HG03354 (cell line): ENCODE data around the gene GM2A.
A peak's percentile ranks its signal among the peaks of the same experiment; 100 is the strongest.

Experiments used
- ATAC-seq: cut with Tn5 transposase; IDR thresholded peaks from one replicate; pipeline ENCODE4 v1.9.1; 2021; ENCODE audit warnings: mild to moderate bottlenecking; ENCODE audit not compliant: unreplicated experiment, poor library complexity, severe bottlenecking

Gene GM2A

GRCh38 chr5:151252762-151253604 is at the start of gene GM2A:
TSS of gene GM2A (plus strand) at chr5:151253185. CDS start at chr5:151253217, 32 bp downstream.
- ATAC-seq = peak; percentile 86

- ATAC-seq = no peak
These were observed 48.9 kb upstream of the GM2A start for GRCh38 chr5:151204051-151204450.

GRCh38 chr5:151205411-151205810 is 47.6 kb upstream of the GM2A start:
- ATAC-seq = no peak

- no peak for ATAC-seq
These were observed 44.5 kb upstream of the GM2A start for GRCh38 chr5:151208481-151208914.

GRCh38 chr5:151212406-151212798 is 40.6 kb upstream of the GM2A start:
- no peak for ATAC-seq

GRCh38 chr5:151213803-151214613 is 39.0 kb upstream of the GM2A start:
- ATAC-seq = peak; percentile 82

GRCh38 chr5:151214614-151215545 is 38.1 kb upstream of the GM2A start:
- ATAC-seq = peak; percentile 70

- ATAC-seq = no peak
These were observed 37.5 kb upstream of the GM2A start for GRCh38 chr5:151215546-151215880.

GRCh38 chr5:151216781-151217180 is 36.2 kb upstream of the GM2A start:
- ATAC-seq = no peak

- ATAC-seq = no peak
These were observed 34.8 kb upstream of the GM2A start for GRCh38 chr5:151218177-151218576.

GRCh38 chr5:151219138-151219537 is 33.8 kb upstream of the GM2A start:
- no peak for ATAC-seq

GRCh38 chr5:151219789-151220188 is 33.2 kb upstream of the GM2A start:
- ATAC-seq = no peak

GRCh38 chr5:151221574-151221973 is 31.4 kb upstream of the GM2A start:
- ATAC-seq = no peak

- no peak for ATAC-seq
These were observed 30.8 kb upstream of the GM2A start for GRCh38 chr5:151222054-151222789.

GRCh38 chr5:151222790-151223446 is 30.1 kb upstream of the GM2A start:
- ATAC-seq = peak; percentile 67

- ATAC-seq = peak; percentile 77
These were observed 29.3 kb upstream of the GM2A start, which contains the start of gene CCDC69 for GRCh38 chr5:151223447-151224264. TSS of gene CCDC69 (minus strand) at chr5:151224092. CDS start at chr5:151223970, 122 bp downstream.

- peak; percentile 45 for ATAC-seq
These were observed 28.6 kb upstream of the GM2A start for GRCh38 chr5:151224372-151224771.

GRCh38 chr5:151225071-151225470 is 27.9 kb upstream of the GM2A start:
- ATAC-seq = no peak
